Measurements from ENCODE around the gene PLAU. TPM values are rescaled to one million over a fixed set of nuclear protein-coding genes. Genes with fewer than 3 reads are reported as not detected.
A peak's percentile ranks its signal among the peaks of the same experiment; 100 is the strongest.

The PLAU gene
- total RNA-seq, 1 experiment from 2014 or later: 15.0 TPM

DNA sequence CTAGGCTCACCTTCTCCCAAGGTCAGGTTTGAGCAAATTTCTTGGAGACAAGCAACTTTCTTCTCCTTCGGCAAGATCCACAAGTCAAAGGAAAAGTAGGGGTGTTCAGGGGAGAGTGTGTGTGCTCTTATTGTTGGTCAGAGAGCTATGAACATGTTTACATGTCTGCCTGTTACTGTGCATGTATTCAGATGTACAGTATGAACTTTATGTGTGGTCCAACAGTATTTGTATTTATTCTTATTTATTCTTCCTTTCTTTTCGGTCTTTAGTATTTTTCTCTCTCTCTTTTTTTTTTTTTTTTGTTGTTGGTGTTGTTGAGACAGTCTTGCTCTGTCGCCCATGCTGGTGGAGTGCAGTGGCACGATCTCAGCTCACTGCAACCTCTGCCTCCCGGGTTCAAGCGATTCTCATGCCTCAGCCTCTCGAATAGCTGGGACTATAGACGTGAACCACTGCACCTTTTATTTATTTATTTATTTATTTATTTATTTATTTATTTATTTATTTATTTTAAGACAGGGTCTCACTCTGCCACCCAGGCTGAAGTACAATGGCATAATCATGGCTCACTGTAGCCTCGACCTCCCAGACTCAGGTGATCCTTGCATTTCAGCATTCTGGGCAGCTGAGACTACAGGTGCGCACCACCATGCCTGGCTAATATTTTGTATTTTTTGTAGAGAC lies 38.2 kb downstream of the PLAU start (continued):
- no peak for TF ChIP-seq GABPB1 (CRISPR knock-in tag; IDR thresholded peaks at IDR 0.05)

DNA sequence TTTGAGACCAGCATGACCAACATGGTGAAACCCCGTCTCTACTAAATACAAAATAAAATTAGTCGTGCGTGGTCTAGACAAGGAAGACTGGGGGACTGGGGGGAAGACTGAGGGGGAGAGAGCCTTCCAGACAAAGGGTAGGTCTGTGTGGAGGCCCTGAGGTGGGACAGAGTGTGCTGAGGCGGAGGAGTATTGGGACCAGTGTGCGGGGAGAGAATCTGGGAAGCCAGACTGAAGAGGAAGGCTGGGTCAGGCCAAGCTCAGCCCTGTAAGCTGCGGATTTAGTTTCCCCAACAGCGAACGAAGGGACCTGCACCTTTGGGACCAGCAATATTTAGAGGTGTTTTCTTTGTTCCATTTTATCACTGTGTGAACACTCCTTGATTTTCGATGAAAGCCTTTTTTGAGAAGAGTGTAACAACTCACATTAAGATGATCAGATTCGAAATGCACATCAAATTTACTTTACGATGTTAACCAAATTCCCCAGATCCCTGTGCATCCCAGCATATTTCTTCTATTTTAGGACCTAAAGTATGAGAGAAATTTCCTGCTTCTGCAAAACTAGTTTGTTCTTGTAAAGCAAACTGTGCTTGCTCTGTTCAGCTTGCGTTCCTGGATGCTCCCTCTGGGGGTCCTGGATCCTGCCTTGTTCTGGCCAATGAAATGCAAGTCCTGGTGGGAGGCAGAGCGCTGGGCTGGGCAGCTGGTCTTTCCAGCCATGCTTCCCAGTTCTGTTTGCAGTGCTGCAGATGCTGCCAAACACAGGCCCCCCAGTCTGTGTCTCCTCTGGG lies 39.4 kb downstream of the PLAU start:
- peaks cover 2% of the 10 kb centered on the region; the same call in 1 of the 2 replicates for H3K36me3 Mint-ChIP-seq
- no peak overlapping the region for H3K27ac Mint-ChIP-seq
- ChIA-PET CTCF (interaction anchor here (0.8 to 1.6 kb wide), 4 partner anchors 10 to 131 kb away, joined by 3 to 9 read pairs (median 6); no protein-coding TSS in a partner anchor), POLR2A (no interaction called here)
- peak; percentile 48 for DNase-seq (ENCODE audit: low spot score)
- H3K4me1 Mint-ChIP-seq: peaks cover 7% of the 10 kb centered on the region
- ATAC-seq: peak; percentile 99
- peaks cover 5% of the 10 kb centered on the region for H3K9me3 Mint-ChIP-seq
- TF ChIP-seq, protein P1, sequence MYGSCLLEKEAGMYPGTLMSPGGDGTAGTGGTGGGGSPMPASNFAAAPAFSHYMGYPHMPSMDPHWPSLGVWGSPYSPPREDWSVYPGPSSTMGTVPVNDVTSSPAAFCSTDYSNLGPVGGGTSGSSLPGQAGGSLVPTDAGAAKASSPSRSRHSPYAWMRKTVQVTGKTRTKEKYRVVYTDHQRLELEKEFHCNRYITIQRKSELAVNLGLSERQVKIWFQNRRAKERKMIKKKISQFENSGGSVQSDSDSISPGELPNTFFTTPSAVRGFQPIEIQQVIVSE (CRISPR knock-in tag; IDR thresholded peaks at IDR 0.05; ENCODE audit: borderline replicate concordance): no peak
- TF ChIP-seq GTF2I (CRISPR knock-in tag; conservative IDR thresholded peaks at IDR 0.05) (no peak), ZNF121 (CRISPR knock-in tag; IDR thresholded peaks at IDR 0.05) (no peak), GRHL2 (CRISPR knock-in tag; IDR thresholded peaks at IDR 0.05; ENCODE audit: insufficient replicate concordance, severe bottlenecking) (no peak), MXD4 (CRISPR knock-in tag; IDR thresholded peaks at IDR 0.05; ENCODE audit: borderline replicate concordance) (no peak), NR1H2 (CRISPR knock-in tag; IDR thresholded peaks at IDR 0.05) (no peak), JUN (CRISPR knock-in tag; IDR thresholded peaks at IDR 0.05) (no peak), SOX15 (CRISPR knock-in tag; IDR thresholded peaks at IDR 0.05) (no peak), ZNF423 (CRISPR knock-in tag; IDR thresholded peaks at IDR 0.05) (no peak)
- TF ChIP-seq, protein P2, sequence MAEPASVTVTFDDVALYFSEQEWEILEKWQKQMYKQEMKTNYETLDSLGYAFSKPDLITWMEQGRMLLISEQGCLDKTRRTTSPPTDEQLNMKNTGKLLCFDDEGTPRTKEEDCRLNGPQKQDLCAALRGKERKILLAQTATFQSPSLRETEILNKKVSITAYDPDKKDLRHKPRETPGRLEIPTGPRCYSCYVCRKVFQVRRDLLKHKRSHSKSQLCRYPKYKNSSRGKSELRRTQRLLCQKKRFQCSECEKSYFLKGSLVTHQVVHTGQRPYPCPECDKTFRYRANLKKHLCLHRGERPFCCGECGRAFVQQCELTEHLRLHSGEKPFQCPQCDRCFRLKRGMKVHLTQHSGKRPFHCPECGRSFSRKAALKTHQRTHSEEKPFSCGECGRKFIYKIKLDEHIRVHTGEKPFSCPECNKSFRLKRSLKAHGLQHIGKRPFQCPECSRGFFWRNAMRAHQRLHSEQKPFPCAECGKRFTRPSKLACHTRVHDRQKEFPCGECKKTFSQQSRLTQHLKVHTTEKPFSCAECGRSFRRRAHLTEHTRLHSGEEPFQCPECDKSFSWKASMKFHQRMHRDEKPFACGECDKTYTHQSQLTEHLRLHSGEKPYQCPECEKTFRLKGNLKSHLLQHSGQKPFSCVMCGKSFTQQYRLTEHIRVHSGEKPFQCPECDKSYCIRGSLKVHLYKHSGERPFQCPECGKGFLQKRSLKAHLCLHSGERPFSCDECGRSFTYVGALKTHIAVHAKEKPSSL (CRISPR knock-in tag; conservative IDR thresholded peaks at IDR 0.05): no peak
- TF ChIP-seq, protein P3, sequence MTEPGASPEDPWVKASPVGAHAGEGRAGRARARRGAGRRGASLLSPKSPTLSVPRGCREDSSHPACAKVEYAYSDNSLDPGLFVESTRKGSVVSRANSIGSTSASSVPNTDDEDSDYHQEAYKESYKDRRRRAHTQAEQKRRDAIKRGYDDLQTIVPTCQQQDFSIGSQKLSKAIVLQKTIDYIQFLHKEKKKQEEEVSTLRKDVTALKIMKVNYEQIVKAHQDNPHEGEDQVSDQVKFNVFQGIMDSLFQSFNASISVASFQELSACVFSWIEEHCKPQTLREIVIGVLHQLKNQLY (CRISPR knock-in tag; IDR thresholded peaks at IDR 0.05): no peak
- TF ChIP-seq, protein P4, sequence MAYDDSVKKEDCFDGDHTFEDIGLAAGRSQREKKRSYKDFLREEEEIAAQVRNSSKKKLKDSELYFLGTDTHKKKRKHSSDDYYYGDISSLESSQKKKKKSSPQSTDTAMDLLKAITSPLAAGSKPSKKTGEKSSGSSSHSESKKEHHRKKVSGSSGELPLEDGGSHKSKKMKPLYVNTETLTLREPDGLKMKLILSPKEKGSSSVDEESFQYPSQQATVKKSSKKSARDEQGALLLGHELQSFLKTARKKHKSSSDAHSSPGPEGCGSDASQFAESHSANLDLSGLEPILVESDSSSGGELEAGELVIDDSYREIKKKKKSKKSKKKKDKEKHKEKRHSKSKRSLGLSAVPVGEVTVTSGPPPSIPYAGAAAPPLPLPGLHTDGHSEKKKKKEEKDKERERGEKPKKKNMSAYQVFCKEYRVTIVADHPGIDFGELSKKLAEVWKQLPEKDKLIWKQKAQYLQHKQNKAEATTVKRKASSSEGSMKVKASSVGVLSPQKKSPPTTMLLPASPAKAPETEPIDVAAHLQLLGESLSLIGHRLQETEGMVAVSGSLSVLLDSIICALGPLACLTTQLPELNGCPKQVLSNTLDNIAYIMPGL (CRISPR knock-in tag; IDR thresholded peaks at IDR 0.05): no peak
- TF ChIP-seq, protein P5, sequence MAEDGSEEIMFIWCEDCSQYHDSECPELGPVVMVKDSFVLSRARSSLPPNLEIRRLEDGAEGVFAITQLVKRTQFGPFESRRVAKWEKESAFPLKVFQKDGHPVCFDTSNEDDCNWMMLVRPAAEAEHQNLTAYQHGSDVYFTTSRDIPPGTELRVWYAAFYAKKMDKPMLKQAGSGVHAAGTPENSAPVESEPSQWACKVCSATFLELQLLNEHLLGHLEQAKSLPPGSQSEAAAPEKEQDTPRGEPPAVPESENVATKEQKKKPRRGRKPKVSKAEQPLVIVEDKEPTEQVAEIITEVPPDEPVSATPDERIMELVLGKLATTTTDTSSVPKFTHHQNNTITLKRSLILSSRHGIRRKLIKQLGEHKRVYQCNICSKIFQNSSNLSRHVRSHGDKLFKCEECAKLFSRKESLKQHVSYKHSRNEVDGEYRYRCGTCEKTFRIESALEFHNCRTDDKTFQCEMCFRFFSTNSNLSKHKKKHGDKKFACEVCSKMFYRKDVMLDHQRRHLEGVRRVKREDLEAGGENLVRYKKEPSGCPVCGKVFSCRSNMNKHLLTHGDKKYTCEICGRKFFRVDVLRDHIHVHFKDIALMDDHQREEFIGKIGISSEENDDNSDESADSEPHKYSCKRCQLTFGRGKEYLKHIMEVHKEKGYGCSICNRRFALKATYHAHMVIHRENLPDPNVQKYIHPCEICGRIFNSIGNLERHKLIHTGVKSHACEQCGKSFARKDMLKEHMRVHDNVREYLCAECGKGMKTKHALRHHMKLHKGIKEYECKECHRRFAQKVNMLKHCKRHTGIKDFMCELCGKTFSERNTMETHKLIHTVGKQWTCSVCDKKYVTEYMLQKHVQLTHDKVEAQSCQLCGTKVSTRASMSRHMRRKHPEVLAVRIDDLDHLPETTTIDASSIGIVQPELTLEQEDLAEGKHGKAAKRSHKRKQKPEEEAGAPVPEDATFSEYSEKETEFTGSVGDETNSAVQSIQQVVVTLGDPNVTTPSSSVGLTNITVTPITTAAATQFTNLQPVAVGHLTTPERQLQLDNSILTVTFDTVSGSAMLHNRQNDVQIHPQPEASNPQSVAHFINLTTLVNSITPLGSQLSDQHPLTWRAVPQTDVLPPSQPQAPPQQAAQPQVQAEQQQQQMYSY (CRISPR knock-in tag; IDR thresholded peaks at IDR 0.05): no peak
- no peaks in the 10 kb centered on the region for H3K27me3 Mint-ChIP-seq (ENCODE audit: low read depth)
- H3K4me3 Mint-ChIP-seq: no peak overlapping the region

All from WTC11 (cell line).